Astrocyte of the spinal cord (primary cell): ENCODE data around the gene SLC40A1.

ENCODE experiments used
- DNase-seq: peaks from one replicate; pipeline ENCODE4 v3.0.0; 2011; ENCODE audit warnings: low read depth, low spot score
- H3K4me3 ChIP-seq: 2 replicates; pipeline ENCODE4 v1.5.1; 2011; ENCODE audit warnings: low read depth, mild to moderate bottlenecking, low read length, moderate library complexity
- in situ Hi-C: cut with HindIII; loops from 2 replicates; pipeline ENCODE4 v1.10.0; 2017; ENCODE audit warnings: low sequenced_read_pairs
- TF ChIP-seq, protein P1 (sequence below): IDR thresholded peaks from 2 replicates; pipeline ENCODE4 v1.5.1; 2012; ENCODE audit warnings: low read depth, mild to moderate bottlenecking, low read length, inconsistent platforms

The SLC40A1 gene

DNA sequence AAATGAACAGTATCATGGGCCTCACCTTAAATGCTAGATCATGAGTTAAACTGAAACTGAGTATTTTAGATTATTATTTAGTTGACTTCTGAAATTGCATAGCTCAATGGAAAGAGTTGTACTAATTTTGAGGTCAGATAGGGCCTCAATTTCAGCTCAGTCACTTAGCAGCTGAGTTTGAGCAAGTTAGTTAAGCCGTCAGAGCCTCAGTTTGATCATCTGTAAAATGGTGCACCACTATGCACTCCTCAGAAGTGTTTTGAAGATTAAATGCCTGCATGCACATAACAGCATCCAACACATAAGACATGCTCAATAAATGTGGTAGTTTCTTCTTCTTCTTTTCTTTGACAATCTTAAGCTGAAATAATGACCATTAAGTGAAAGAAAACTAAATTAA, 42.5 kb upstream of the SLC40A1 start:
- no peak overlapping the region for H3K4me3 ChIP-seq
- DNase-seq, result no peak
- TF ChIP-seq, protein P1, sequence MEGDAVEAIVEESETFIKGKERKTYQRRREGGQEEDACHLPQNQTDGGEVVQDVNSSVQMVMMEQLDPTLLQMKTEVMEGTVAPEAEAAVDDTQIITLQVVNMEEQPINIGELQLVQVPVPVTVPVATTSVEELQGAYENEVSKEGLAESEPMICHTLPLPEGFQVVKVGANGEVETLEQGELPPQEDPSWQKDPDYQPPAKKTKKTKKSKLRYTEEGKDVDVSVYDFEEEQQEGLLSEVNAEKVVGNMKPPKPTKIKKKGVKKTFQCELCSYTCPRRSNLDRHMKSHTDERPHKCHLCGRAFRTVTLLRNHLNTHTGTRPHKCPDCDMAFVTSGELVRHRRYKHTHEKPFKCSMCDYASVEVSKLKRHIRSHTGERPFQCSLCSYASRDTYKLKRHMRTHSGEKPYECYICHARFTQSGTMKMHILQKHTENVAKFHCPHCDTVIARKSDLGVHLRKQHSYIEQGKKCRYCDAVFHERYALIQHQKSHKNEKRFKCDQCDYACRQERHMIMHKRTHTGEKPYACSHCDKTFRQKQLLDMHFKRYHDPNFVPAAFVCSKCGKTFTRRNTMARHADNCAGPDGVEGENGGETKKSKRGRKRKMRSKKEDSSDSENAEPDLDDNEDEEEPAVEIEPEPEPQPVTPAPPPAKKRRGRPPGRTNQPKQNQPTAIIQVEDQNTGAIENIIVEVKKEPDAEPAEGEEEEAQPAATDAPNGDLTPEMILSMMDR, result no peak
- in situ Hi-C loops, result no loop called here

DNA sequence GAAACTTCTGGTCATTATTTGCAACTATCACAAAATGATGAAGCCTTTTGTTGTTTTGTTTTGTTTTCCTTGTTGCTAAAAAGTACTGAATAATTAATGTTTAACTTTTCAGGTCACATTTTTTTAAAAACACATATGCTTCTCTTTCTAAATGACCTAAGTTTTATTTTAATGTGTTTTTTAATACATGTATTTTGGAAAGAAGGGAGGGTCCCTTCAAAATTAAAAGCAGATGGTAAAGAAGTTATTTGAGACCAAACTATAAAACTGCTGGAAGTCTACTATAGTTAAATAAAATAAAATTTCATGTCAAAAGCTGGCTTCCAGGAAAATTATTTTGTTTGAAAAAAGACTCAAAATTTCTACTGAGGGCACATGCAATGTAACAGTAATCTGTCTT, 41.2 kb upstream of the SLC40A1 start:
- no peak overlapping the region for H3K4me3 ChIP-seq
- DNase-seq, result no peak
- TF ChIP-seq, protein P1, result no peak
- in situ Hi-C loops, result no loop called here

DNA sequence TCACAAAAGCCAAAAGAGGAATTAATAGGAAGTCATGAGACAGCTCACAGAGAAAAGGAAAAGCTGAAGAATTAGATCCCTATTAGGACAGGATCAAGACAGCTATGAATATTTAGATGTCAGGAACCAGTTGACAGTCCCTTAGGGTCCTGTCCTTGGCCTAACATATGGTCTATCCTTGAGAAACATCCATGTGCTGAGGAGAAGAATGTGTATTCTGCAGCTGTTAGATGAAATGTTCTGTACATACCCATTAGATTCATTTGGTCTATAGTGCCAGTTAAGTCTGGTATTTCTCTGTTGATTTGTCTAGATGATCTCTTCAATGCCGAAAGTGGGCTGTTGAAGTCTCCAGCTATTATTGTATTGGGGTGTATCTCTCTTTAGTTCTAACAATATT, 37.6 kb upstream of the SLC40A1 start:
- no peak for DNase-seq
- no peak overlapping the region for H3K4me3 ChIP-seq
- in situ Hi-C loops, result no loop called here
- TF ChIP-seq, protein P1, result no peak

DNA sequence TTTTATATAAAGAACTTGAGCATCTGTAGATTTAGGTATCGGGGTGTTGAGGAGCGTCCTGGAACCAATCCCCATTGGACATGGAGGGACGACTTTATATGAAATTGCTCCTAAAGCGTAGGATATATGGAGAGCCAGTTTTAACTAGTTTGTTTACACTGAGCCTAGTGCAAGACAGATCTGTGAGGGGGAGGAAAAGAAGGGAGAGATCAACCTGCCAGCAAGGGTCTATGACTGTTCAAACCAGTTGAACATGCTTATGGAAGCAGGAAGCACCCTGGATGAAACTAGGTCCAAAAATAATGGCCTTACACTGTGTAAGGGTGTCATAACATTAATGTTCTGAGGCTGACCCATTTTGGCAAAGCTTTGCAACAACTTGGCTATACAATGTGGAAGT, 34.0 kb upstream of the SLC40A1 start:
- no peak overlapping the region for H3K4me3 ChIP-seq
- TF ChIP-seq, protein P1, result no peak
- in situ Hi-C loops, result no loop called here
- no peak for DNase-seq

DNA sequence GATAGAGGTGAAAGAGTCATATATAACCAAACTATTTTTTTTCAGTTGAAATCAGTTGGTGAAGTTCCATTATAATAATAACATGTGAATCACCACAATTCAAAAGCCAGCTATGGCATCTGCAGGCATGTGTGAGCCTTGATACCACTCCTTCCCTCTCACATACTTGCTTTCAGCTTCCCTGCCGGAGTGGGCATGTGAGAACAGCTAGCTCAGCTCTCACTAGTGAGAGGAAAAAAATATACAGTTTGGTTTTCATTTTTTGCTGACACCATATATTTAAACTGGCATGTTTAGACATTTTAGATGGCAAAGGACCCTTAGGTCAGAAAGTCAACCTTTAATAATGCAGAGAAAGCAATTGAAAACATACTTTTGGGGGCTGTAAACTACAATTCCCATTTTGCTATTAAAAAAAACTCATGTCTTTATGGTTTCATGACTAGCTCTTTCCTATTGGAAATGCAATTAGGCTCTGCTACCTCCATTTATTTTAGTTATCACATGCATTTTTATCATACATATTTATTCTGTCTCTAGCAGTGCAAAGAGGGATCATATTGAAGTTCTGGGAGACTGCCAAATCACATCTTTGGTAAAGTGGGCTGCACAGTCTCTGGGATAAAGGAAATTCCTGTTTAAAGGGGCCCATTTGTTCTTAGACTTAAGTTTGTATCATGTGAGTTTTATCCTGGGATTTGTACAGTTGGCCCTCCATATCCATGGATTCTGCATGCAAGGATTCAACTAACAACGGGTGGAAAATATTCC, 33.2 kb upstream of the SLC40A1 start:
- TF ChIP-seq, protein P1, result no peak
- DNase-seq, result peak; percentile 11
- H3K4me3 ChIP-seq, result no peak overlapping the region
- in situ Hi-C loops, result no loop called here

DNA sequence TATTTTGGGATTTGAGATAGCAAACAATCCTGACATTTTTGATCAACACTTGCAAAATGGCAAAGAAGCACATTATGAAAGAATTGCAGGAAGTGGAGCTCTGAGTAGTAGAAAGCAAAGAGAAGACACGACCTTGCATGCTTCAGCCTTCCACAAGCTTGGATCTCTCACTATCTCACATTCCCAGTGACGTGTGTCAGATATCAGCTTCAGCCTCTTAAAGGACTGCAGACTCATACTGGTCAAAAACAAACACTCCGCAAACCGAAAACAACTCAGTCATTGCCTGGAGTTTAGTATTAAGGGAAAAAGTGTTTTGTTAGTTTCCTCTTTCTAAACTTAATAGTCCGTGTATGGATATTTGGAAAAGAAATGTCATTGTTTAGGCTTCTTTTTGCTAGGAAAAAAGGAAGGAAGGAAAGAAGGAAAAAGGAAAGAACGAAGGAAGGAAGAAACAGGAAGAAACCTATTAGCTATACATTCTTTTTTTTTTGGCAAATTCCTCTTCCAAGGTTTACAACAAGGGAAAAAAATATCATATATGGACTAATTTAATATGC, 32.6 kb upstream of the SLC40A1 start:
- in situ Hi-C loops, result no loop called here
- H3K4me3 ChIP-seq, result no peak overlapping the region
- peak; percentile 63 for DNase-seq
- TF ChIP-seq, protein P1, result no peak
